Activated T-cell treated with anti-CD3 and anti-CD28 coated beads, Interleukin-2, amount 50 U/mL, for 72 hours (primary cell): ENCODE data around the gene MCRIP1. TPM values are rescaled to one million over a fixed set of nuclear protein-coding genes. Genes with fewer than 3 reads are reported as not detected.
A peak's percentile ranks its signal among the peaks of the same experiment; 100 is the strongest.

ENCODE experiments used
- ATAC-seq, 2 donors: fragments of 150-1000 bp; cut with Tn5 transposase; replicated peaks in 1 of 2; 2 replicates each; pipeline ENCODE4 v1.10.0; 2021; ENCODE audit warnings: moderate library complexity in 2 of 2, mild to moderate bottlenecking in 1 of 2
- DNase-seq, 2 donors: peaks; one replicate each; pipeline ENCODE4 v3.0.0; 2021 to 2022; ENCODE audit warnings: mixed read lengths in 1 of 2
- H3K27ac Mint-ChIP-seq: one replicate; pipeline ENCODE4 v1.8.0; 2022; ENCODE audit warnings: mild to moderate bottlenecking, moderate library complexity, mixed read lengths
- H3K27me3 Mint-ChIP-seq: one replicate; pipeline ENCODE4 v1.8.0; 2022; ENCODE audit warnings: low read depth, mixed read lengths
- H3K36me3 Mint-ChIP-seq, 2 donors: one replicate each; pipeline ENCODE4 v1.8.0; 2022; ENCODE audit warnings: mixed read lengths in 2 of 2, mild to moderate bottlenecking in 1 of 2; ENCODE audit not compliant: insufficient read depth in 2 of 2
- H3K4me1 Mint-ChIP-seq: one replicate; pipeline ENCODE4 v1.8.0; 2022; ENCODE audit warnings: low read depth, mixed read lengths
- H3K4me3 Mint-ChIP-seq, 2 donors: one replicate each; pipeline ENCODE4 v1.8.0; 2022; ENCODE audit warnings: mild to moderate bottlenecking in 2 of 2, mixed read lengths in 2 of 2, moderate library complexity in 2 of 2
- H3K9me3 Mint-ChIP-seq, 2 donors: one replicate each; pipeline ENCODE4 v1.8.0; 2022; ENCODE audit warnings: mixed read lengths in 2 of 2
- total RNA-seq, 2 donors: library from RNA; stranded (reverse); gene quantifications; one replicate each; pipeline ENCODE4 v1.2.3, GENCODE V29; 2022

Gene MCRIP1
- total RNA-seq, 2 donors from 2014 or later = 61.9 to 77.2 TPM

DNA sequence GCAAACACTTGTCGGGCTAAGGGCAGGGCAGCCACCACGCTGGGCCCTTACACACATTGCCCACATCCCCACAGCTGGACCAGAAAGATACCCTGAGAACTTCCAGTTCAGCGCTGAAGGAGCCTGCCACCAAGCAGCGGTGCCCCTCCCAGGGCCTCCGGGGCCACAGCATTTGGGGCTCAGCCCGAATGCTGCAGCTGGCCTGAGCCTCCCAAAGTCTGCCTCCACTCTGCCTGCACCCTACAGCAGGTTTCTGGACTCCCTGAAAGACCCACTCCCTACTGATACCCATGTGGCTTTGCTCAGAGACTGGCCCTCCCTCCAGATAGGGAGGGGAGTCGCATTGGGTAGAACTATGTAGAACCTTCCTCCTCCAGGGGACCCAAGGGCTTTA lies 1.5 kb downstream of the MCRIP1 start:
- Mint-ChIP-seq H3K9me3 (no peaks in the 10 kb centered on the region), H3K27ac (peak overlapping the region; percentile 96), H3K4me3 (peak overlapping the region; percentile 97 to 98), H3K27me3 (no peaks in the 10 kb centered on the region), H3K4me1 (peaks cover 37% of the 10 kb centered on the region), H3K36me3 (peaks cover 0 to 6% of the 10 kb centered on the region in 2 donors)
- ATAC-seq = no peak
- peak in 1 of 2 donors; percentile 15 for DNase-seq

DNA sequence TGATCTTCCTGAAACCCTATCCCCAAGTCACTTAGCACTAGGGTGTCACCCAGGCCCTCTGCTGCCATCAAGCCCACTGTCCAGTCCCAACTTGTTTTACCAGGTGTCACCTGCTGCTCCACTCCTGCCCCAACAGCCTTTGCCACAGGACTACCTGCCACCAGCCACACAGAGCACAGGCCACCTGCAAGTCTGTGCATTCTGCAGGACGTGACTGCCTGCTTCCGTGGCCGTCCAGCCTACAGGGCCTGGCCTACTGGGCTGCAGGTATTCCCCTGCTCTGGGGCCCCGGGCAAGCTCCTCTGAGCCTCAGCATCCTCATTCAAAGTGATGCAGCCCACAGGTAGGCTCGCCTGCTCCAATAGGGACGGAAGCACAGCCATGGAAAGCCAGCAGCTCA lies 3.2 kb downstream of the MCRIP1 start:
- no peak for DNase-seq
- no peak for ATAC-seq
- Mint-ChIP-seq H3K27me3 (no peaks in the 10 kb centered on the region), H3K4me3 (peak overlapping the region in 1 of 2 donors; percentile 51), H3K4me1 (peaks cover 30% of the 10 kb centered on the region), H3K27ac (no peak overlapping the region), H3K36me3 (peaks cover 0 to 6% of the 10 kb centered on the region in 2 donors), H3K9me3 (no peaks in the 10 kb centered on the region)

DNA sequence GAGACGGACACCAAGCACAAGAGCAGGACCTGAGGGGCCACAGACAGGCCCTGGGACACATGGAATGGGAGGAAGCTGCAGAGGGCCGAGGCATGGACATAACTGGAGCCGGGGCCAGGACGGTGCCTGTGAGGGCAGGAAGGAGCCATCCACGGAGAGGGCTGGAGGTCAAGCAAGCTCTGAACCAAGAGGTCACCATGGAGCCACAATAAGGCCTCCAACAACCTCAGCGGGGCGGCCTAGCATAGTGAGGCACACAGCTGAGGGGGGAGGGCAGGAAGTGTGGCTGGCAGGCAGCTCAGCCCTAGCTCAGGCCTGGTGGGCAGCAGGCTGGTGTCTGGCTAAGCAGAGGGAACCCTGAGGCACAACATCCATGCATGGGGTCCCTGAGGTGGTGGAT lies 4.4 kb downstream of the MCRIP1 start:
- H3K4me3 Mint-ChIP-seq = no peak overlapping the region
- no peak for ATAC-seq
- H3K27ac Mint-ChIP-seq = no peak overlapping the region
- peaks cover 25% of the 10 kb centered on the region for H3K4me1 Mint-ChIP-seq
- no peaks in the 10 kb centered on the region for H3K9me3 Mint-ChIP-seq
- DNase-seq = no peak
- peaks cover 0 to 6% of the 10 kb centered on the region in 2 donors for H3K36me3 Mint-ChIP-seq
- H3K27me3 Mint-ChIP-seq = no peaks in the 10 kb centered on the region

DNA sequence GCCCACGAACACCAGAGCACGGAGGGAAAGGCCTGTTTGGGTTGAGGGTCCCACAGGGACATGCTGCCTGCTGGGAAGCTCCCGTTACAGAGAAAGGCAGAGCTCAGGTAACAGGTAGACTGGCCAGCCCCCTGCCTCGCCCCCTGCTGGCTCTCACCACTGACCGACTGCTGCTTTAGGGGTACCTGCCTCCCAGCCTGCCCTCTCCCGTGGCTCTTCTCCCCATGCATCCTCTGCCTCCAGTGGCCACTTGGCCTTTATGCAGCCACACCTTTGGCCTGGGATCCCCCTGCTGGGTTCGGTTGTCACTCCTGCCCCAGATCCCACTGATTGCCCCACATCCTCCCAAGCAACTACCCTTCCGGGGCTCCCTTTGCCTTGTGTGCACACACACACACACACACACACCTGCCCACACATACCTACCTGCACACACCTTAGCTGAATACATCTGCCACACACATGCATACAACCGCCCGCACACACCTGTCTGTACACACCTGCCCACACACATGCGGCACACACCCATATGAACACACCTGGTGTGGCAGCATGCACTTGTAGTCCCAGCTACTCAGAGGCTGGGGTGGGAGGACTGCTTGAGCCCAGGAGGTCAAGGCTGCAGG lies 7.1 kb downstream of the MCRIP1 start:
- peaks cover 12% of the 10 kb centered on the region for H3K4me1 Mint-ChIP-seq
- DNase-seq (no peak), ATAC-seq (no peak)
- no peaks in the 10 kb centered on the region for H3K36me3 Mint-ChIP-seq
- no peaks in the 10 kb centered on the region for H3K9me3 Mint-ChIP-seq
- H3K27ac Mint-ChIP-seq = no peak overlapping the region
- H3K27me3 Mint-ChIP-seq = no peaks in the 10 kb centered on the region
- H3K4me3 Mint-ChIP-seq = no peak overlapping the region

DNA sequence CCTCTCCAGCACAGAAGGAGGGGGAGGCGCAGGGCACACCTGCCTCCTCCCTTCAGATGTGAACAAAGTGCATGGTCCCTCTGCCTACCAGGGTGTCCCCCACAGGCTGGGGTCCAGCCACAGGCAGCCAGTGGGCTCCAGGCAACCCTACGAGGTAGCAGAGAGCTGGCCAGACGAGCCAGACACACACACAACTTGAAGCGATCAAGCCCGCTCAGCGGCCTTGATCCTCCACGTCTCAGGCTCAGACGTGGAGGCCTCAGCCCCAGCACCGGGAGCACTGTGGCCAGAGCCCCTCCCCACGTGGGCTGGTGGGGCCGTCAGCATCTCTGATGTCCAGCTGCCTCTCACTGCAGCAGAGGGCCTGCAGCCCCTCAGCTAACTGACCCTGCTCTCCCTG lies 8.5 kb downstream of the MCRIP1 start:
- Mint-ChIP-seq H3K27me3 (no peaks in the 10 kb centered on the region), H3K36me3 (no peaks in the 10 kb centered on the region), H3K4me3 (no peak overlapping the region), H3K4me1 (peaks cover 4% of the 10 kb centered on the region), H3K9me3 (no peaks in the 10 kb centered on the region), H3K27ac (no peak overlapping the region)
- DNase-seq (no peak), ATAC-seq (no peak)

DNA sequence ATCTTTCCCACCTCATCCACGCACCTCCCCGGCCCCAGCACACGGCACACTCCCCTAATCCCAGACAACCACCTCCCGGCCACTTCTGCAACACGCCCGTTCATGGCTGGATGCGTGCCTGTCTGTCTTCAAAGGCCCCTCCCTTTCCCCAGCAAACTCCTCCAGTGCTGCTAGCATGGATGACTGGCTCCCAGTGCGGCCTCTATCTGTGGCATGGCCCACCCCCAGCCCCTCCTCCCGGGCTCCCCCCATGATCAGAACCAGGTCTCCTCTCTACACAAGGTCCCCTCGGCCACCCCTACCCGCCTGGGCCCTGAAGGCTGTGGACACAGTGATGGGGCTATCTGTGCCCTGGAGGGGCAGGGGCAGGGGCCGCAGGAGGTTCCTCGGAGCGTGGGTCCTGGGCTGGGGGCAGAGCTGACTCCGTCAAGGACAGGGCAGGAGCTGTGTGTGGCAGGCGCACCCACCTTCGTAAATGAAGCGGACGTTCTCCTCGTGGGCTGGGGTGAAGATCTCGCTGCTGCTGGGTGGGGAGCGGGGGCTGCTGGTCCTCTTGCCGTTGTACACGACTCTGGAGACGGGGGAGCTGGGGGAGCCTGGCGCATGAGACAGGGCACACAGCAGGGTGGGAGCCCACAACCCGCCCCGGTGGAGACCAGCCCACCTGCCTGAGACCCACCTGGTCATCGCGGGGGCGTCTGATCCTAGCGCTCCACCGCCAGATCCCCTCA lies 9.1 kb downstream of the MCRIP1 start:
- H3K9me3 Mint-ChIP-seq = no peaks in the 10 kb centered on the region
- H3K27me3 Mint-ChIP-seq = no peaks in the 10 kb centered on the region
- H3K36me3 Mint-ChIP-seq = no peaks in the 10 kb centered on the region
- no peak overlapping the region for H3K4me3 Mint-ChIP-seq
- peaks cover 4% of the 10 kb centered on the region for H3K4me1 Mint-ChIP-seq
- H3K27ac Mint-ChIP-seq = no peak overlapping the region
- ATAC-seq (no peak), DNase-seq (no peak)

DNA sequence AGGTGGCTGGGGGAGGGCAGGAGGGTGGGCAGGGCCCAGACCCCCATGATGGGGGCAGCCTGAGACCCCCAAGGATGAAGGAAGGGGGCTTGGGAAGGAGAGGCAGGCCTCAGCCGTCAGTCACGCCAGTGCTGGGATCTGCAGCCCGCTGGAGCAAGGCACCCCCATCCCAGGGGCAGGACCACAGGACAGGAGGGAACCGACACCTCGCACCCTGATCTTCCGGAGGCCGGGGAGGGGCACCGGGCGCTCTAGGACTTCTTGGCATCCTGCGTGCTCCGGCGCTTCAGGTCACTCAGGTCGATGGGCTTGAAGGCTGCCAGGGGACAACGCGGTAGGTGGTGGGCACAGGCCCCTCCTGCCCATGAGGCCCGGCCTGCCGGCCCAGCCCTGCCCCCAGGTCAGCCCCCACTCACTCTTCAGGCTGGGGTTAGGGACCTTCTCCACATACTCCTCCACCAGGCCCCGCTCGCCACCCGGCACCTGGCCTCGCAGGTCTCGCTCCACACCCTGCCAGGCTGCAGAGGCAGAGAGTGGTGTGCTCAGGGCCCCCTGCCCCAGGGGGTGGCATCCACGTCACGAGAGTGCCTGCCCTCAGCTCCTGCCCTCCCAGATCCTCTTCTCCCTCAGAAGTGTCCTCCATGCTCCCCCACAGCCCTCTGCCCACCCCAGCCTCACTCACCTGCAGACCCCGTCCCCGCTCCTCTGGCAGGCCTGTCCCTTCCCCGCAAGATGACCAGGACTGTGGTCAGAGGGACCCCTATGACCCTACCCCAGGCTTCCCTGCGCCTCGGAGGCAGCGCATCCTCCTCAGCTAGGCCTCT lies 9.9 kb downstream of the MCRIP1 start:
- DNase-seq (no peak), ATAC-seq (no peak)
- Mint-ChIP-seq H3K36me3 (no peaks in the 10 kb centered on the region), H3K4me3 (no peak overlapping the region), H3K27ac (no peak overlapping the region), H3K9me3 (no peaks in the 10 kb centered on the region), H3K4me1 (peaks cover 4% of the 10 kb centered on the region), H3K27me3 (no peaks in the 10 kb centered on the region)

DNA sequence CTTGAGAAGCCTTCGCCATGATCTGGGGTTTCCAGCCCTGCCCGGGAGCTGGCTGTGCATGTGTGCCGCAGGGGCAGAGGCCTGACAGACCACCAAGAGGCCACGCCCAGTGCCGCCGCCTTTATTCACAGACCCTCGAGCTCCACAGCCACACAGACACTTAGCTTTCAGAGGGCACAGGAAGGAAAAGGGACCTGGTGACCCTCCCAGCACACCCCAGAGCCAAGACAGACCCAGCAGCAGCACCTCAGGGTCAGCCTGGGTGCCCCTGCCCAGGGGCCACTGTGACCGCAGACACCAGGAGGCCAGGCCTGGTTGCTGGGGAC lies 10.8 kb downstream of the MCRIP1 start:
- Mint-ChIP-seq H3K36me3 (no peaks in the 10 kb centered on the region), H3K9me3 (no peaks in the 10 kb centered on the region), H3K4me3 (no peak overlapping the region), H3K27ac (no peak overlapping the region), H3K4me1 (peaks cover 4% of the 10 kb centered on the region), H3K27me3 (peaks cover 7% of the 10 kb centered on the region)
- DNase-seq (no peak), ATAC-seq (no peak)

DNA sequence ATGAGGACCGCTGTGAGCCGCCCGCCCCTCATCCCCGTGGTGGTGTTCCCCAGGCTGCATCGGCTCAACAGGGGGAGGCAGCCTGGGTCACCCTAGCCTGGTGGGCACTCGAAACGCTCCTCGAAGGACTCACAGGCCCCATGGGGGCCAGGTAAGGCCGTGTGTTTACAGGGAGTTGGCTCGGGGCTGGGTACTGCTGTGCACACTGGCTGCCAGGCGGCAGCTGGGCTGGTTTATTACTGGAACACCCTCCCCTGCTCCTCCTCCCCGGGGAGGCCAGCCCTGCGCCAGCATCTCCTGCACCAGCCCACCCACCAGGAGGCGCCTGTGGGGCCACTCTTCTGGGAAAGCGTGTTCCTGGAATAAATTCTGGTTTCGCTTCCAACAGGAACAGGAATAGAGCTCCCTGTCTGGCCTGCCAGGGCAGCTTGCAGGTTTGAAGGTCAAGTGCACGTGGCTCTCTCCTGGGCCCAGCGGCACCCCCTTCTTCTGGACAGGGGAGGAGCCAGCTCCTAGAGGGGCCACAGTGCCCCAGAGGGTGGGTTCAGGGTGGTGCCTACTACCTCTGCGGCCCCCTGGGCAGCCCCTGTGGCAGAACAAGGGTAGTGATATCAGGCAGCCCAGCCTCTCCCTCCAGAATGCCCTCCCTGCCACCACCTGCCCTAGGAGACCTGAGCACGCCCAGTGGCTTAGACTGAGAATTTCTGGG lies 11.3 kb downstream of the MCRIP1 start:
- no peak for DNase-seq
- Mint-ChIP-seq H3K27ac (no peak overlapping the region), H3K9me3 (no peaks in the 10 kb centered on the region), H3K36me3 (no peaks in the 10 kb centered on the region), H3K4me3 (no peak overlapping the region), H3K4me1 (peaks cover 4% of the 10 kb centered on the region), H3K27me3 (peaks cover 11% of the 10 kb centered on the region)
- peak; percentile 26 to 34 for ATAC-seq

DNA sequence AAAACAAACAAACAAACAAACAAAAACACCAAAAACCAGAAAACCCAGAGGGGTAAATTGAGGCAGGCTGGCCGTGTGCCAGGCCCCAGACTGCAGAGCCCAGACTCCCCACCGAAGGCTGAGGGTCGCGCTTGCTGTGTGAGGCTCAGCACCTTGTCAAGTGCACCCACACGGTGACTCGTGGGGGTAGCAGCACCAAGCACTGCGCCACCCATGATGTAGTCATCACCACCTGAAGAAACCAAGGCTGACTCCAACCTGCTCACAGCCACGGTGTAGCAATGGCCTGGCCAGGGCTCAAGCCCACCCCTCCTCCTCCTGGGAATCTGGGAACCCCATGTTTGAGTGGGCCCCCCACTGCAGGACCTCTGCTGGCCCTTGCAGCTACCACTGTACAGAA lies 11.9 kb downstream of the MCRIP1 start:
- ATAC-seq = peak; percentile 42 to 45
- Mint-ChIP-seq H3K4me1 (peaks cover 4% of the 10 kb centered on the region), H3K36me3 (no peaks in the 10 kb centered on the region), H3K9me3 (no peaks in the 10 kb centered on the region), H3K4me3 (no peak overlapping the region), H3K27me3 (peaks cover 17% of the 10 kb centered on the region), H3K27ac (no peak overlapping the region)
- no peak for DNase-seq

DNA sequence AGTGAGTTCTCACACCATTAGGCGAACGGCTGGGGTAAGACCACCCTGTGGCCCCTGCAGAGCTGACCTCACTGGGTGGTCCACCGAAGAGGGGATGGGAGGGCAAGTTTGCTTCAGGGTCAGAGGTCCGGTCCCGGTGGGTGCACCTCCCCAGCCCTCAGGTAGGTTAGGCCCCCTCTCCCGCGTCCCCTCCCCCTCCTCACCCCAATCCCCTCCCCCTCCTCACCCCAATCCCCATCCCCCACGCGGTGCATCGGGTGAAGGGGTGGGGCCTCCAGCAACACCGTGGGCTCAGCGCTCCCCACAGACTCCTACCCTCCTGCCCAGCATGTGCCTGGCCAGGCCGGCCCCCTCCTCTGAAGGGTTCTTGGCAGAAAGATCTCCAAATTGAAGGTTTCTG lies 13.4 kb downstream of the MCRIP1 start:
- H3K9me3 Mint-ChIP-seq = no peaks in the 10 kb centered on the region
- H3K27ac Mint-ChIP-seq = no peak overlapping the region
- H3K4me3 Mint-ChIP-seq = no peak overlapping the region
- ATAC-seq (no peak), DNase-seq (no peak)
- no peaks in the 10 kb centered on the region for H3K36me3 Mint-ChIP-seq
- peaks cover 4% of the 10 kb centered on the region for H3K4me1 Mint-ChIP-seq
- H3K27me3 Mint-ChIP-seq = peaks cover 20% of the 10 kb centered on the region

DNA sequence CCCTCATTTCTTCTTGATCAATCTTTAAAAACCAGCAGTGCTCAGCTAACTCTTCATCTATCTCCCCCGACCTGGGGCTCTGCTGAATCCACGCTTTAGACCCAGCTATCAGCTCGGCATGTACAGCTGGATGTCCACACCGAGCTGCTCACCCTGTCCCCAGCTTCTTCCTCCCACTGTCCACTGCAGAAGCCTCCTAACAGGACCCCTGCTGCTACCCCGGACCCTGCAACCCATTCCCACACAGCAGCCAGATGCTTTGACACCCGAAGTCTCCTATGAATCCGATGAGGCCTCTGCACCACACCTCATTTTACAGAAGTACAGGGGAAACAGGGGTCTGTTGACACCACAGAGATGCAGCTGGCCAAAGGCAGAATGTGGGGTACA lies 15.3 kb downstream of the MCRIP1 start:
- Mint-ChIP-seq H3K27me3 (peaks cover 20% of the 10 kb centered on the region), H3K4me1 (peaks cover 4% of the 10 kb centered on the region), H3K36me3 (no peaks in the 10 kb centered on the region), H3K4me3 (no peak overlapping the region), H3K9me3 (no peaks in the 10 kb centered on the region), H3K27ac (no peak overlapping the region)
- ATAC-seq (no peak), DNase-seq (no peak)

DNA sequence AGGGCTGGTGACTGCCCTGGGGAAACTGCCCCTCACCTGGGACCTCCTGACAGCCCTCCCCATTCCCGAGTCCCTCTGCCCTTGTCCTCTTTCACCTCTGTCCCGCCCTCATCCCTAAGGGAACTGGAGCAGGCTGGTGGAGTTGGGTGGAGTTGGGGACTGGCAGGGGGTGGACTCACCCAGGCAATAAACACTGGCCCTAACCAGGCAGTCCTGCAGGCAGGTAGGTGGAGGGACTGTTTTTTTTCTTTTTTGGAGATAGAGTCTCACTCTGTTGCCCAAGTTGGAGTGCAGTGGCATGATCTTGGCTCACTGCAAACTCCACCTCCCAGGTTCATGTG lies 17.5 kb downstream of the MCRIP1 start:
- peaks cover 20% of the 10 kb centered on the region for H3K27me3 Mint-ChIP-seq
- no peak overlapping the region for H3K4me3 Mint-ChIP-seq
- no peak overlapping the region for H3K27ac Mint-ChIP-seq
- ATAC-seq (no peak), DNase-seq (no peak)
- no peaks in the 10 kb centered on the region for H3K9me3 Mint-ChIP-seq
- no peaks in the 10 kb centered on the region for H3K4me1 Mint-ChIP-seq
- H3K36me3 Mint-ChIP-seq = no peaks in the 10 kb centered on the region
